Fibroblast of peridontal ligament (primary cell): ENCODE data around the gene SUPT20HL2.
"Not testable (repeated sequence)": the region's sequence is repeated elsewhere in the genome, so short reads cannot be mapped to it uniquely, and the experiment has no call there.

Experiments used
- DNase-seq: peaks from one replicate; pipeline ENCODE4 v3.0.0-alpha.2; 2010; ENCODE audit errors: extremely low read depth

Gene SUPT20HL2

GRCh38 chrX:24314019-24314635 lies at the start of gene SUPT20HL2:
Gene SUPT20HL2 (minus strand): TSS chrX:24314069. CDS start chrX:24313315, 754 bp downstream.
- no peak for DNase-seq

GRCh38 chrX:24362089-24362745 lies 48.3 kb upstream of the SUPT20HL2 start:
- not testable (repeated sequence) for DNase-seq

- no peak for DNase-seq
Measured at GRCh38 chrX:24360272-24360671, 46.4 kb upstream of the SUPT20HL2 start, which contains the start of gene SUPT20HL1. Gene SUPT20HL1 (plus strand): TSS chrX:24360639. CDS start chrX:24362761, 2,122 bp downstream.

- no peak for DNase-seq
Measured at GRCh38 chrX:24357106-24357505, 43.2 kb upstream of the SUPT20HL2 start.

- no peak for DNase-seq
Measured at GRCh38 chrX:24355095-24355494, 41.2 kb upstream of the SUPT20HL2 start.

- DNase-seq = no peak
Measured at GRCh38 chrX:24350217-24350616, 36.3 kb upstream of the SUPT20HL2 start.

GRCh38 chrX:24347881-24348280 lies 34.0 kb upstream of the SUPT20HL2 start:
- no peak for DNase-seq

- no peak for DNase-seq
Measured at GRCh38 chrX:24343719-24344118, 29.9 kb upstream of the SUPT20HL2 start.

- DNase-seq = peak; percentile 51
Measured at GRCh38 chrX:24341795-24342194, 27.9 kb upstream of the SUPT20HL2 start.

GRCh38 chrX:24340501-24340900 lies 26.6 kb upstream of the SUPT20HL2 start:
- no peak for DNase-seq

GRCh38 chrX:24339911-24340310 lies 26.0 kb upstream of the SUPT20HL2 start:
- no peak for DNase-seq

GRCh38 chrX:24335871-24336270 lies 22.0 kb upstream of the SUPT20HL2 start:
- peak; percentile 33 for DNase-seq

GRCh38 chrX:24334461-24334860 lies 20.6 kb upstream of the SUPT20HL2 start:
- no peak for DNase-seq

GRCh38 chrX:24333371-24333770 lies 19.5 kb upstream of the SUPT20HL2 start:
- peak; percentile 31 for DNase-seq

GRCh38 chrX:24332878-24333277 lies 19.0 kb upstream of the SUPT20HL2 start:
- DNase-seq = peak; percentile 51

GRCh38 chrX:24325231-24325630 lies 11.4 kb upstream of the SUPT20HL2 start:
- DNase-seq = no peak

- DNase-seq = no peak
Measured at GRCh38 chrX:24321741-24322395, 8.0 kb upstream of the SUPT20HL2 start.

GRCh38 chrX:24317567-24317966 lies 3.7 kb upstream of the SUPT20HL2 start:
- no peak for DNase-seq

GRCh38 chrX:24316111-24316510 lies 2.2 kb upstream of the SUPT20HL2 start:
- DNase-seq = no peak

- not testable (repeated sequence) for DNase-seq
Measured at GRCh38 chrX:24312249-24312607, 1.6 kb downstream of the SUPT20HL2 start.

GRCh38 chrX:24311507-24312248 lies 2.2 kb downstream of the SUPT20HL2 start:
- not testable (repeated sequence) for DNase-seq

- not testable (repeated sequence) for DNase-seq
Measured at GRCh38 chrX:24310916-24311315, 3.0 kb downstream of the SUPT20HL2 start.
